Peyer's patch (tissue), 4 donors: Measurements from ENCODE around the gene DKK1. TPM values are rescaled to one million over a fixed set of nuclear protein-coding genes. Genes with fewer than 3 reads are reported as not detected.

ENCODE experiments used
- DNase-seq, 3 donors: peaks; one replicate each; pipeline ENCODE4 v3.0.0-alpha.2; 2017 to 2019
- H3K27ac ChIP-seq, 4 donors: fragments of 200-600 bp; sonication (generic); one replicate each; pipeline ENCODE4 v1.5.1; 2016 to 2019
- H3K27me3 ChIP-seq, 2 donors: fragments of 200-600 bp; sonication (generic); one replicate each; pipeline ENCODE4 v1.5.1; 2019
- H3K36me3 ChIP-seq, 3 donors: fragments of 200-600 bp; sonication (generic); one replicate each; pipeline ENCODE4 v1.5.1; 2016 to 2019
- H3K4me1 ChIP-seq, 4 donors: fragments of 200-600 bp; sonication (generic); one replicate each; pipeline ENCODE4 v1.5.1; 2016 to 2019
- H3K4me3 ChIP-seq, 4 donors: fragments of 200-600 bp; sonication (generic); 1 replicate in 3 of 4; 2 replicates in 1 of 4; pipeline ENCODE4 v1.5.1; 2016 to 2019; ENCODE audit warnings: mild to moderate bottlenecking in 1 of 4
- H3K9me3 ChIP-seq, 4 donors: fragments of 200-600 bp; sonication (generic); one replicate each; pipeline ENCODE4 v1.5.1; 2016 to 2019; ENCODE audit warnings: mild to moderate bottlenecking in 1 of 4
- POLR2A ChIP-seq, 2 donors: fragments of 450-650 bp; IDR thresholded peaks; one replicate each; pipeline ENCODE4 v1.5.1; 2017; ENCODE audit warnings: antibody characterized with exemption in 2 of 2, mild to moderate bottlenecking in 2 of 2, moderate library complexity in 2 of 2
- total RNA-seq, 4 donors: library from RNA; depleted of rRNA; stranded (reverse); fragments of >200 nt; gene quantifications; one replicate each; pipeline ENCODE4 v1.1.0, GENCODE V29; 2016
- TF ChIP-seq, protein P1 (sequence below), 6 experiments: fragments of 450-650 bp in 4 of 6; fragments of 200-600 bp in 2 of 6; sonication (generic) in 1 of 6; IDR thresholded peaks; one replicate each; pipeline ENCODE4 v1.5.1; 2017 to 2019; ENCODE audit warnings: antibody characterized with exemption in 6 of 6, mild to moderate bottlenecking in 3 of 6, moderate library complexity in 1 of 6

DKK1 gene
- total RNA-seq, 4 donors from 2014 or later = 0.54 TPM; not detected in 3

DNA sequence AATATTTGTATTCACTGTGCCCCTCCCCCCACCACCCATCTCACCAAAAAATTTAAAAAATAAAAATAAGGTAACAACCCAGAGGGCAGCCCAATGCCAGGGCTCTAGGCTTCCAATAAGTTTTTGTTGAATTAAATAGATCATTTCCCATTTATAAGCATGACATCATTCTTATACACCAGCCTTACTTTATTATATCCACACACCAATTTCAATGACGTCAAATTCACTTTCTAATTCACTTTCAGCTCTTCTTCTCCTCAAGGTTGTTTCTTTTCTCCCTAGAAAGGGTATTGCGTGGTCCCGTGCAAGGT, 1.2 kb upstream of the DKK1 start:
- H3K27me3 ChIP-seq = no peaks in the 10 kb centered on the region

DNA sequence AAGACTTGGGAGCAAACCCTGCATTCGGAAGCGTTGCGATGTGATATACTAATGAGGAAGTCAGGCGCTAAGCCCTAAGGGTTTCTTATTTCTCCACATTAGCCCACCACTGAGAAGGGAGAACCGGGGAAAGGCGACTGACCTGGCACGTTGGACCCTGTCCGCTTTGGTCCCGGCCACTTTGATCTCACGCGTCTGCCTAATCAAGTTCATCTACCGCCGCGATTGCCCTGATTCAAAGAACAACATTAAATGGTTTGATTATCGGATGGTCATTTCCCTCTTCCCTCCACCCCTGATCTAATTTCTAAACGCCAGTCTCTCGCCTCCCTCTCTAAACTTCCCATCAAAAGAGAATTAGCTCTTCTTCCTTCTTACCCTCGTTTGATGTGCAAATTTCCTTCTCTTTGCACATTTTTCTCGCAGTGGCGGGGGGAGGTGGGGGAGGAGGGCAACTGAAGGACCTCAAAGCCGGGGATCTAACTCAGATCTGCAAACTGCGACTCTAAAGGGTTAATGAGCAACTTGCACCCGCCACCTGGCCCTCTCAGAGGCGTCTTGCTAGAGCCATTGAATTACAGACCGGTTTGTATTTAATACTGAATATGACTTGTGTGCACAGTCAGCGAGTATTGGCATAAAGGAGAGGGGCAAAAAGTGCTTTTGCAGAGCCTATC, 687 bp upstream of the DKK1 start:
- Histone ChIP-seq H3K9me3 (no peaks in the 10 kb centered on the region), H3K4me1 (peaks cover 0 to 21% (median 0%) of the 10 kb centered on the region in 4 donors), H3K27me3 (no peaks in the 10 kb centered on the region), H3K36me3 (no peaks in the 10 kb centered on the region), H3K27ac (no peak overlapping the region), H3K4me3 (peak overlapping the region; percentile 25 to 60 (median 38))
- DNase-seq = peak in 1 of 3 donors; percentile 49
- no peak for TF ChIP-seq POLR2A (IDR thresholded peaks at IDR 0.05)
- TF ChIP-seq, protein P1, sequence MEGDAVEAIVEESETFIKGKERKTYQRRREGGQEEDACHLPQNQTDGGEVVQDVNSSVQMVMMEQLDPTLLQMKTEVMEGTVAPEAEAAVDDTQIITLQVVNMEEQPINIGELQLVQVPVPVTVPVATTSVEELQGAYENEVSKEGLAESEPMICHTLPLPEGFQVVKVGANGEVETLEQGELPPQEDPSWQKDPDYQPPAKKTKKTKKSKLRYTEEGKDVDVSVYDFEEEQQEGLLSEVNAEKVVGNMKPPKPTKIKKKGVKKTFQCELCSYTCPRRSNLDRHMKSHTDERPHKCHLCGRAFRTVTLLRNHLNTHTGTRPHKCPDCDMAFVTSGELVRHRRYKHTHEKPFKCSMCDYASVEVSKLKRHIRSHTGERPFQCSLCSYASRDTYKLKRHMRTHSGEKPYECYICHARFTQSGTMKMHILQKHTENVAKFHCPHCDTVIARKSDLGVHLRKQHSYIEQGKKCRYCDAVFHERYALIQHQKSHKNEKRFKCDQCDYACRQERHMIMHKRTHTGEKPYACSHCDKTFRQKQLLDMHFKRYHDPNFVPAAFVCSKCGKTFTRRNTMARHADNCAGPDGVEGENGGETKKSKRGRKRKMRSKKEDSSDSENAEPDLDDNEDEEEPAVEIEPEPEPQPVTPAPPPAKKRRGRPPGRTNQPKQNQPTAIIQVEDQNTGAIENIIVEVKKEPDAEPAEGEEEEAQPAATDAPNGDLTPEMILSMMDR (IDR thresholded peaks at IDR 0.05) = no peak

More for the DNA sequence above, 1.2 kb upstream of the DKK1 start:
- H3K9me3 ChIP-seq = no peaks in the 10 kb centered on the region
- no peaks in the 10 kb centered on the region for H3K36me3 ChIP-seq
- DNase-seq = no peak
- TF ChIP-seq POLR2A (IDR thresholded peaks at IDR 0.05) = no peak
- TF ChIP-seq, protein P1 (IDR thresholded peaks at IDR 0.05) = no peak
- peak overlapping the region in 2 of 4 donors; percentile 48 to 60 for H3K4me3 ChIP-seq
- peaks cover 0 to 26% (median 0%) of the 10 kb centered on the region in 4 donors for H3K4me1 ChIP-seq
- H3K27ac ChIP-seq = no peak overlapping the region

DNA sequence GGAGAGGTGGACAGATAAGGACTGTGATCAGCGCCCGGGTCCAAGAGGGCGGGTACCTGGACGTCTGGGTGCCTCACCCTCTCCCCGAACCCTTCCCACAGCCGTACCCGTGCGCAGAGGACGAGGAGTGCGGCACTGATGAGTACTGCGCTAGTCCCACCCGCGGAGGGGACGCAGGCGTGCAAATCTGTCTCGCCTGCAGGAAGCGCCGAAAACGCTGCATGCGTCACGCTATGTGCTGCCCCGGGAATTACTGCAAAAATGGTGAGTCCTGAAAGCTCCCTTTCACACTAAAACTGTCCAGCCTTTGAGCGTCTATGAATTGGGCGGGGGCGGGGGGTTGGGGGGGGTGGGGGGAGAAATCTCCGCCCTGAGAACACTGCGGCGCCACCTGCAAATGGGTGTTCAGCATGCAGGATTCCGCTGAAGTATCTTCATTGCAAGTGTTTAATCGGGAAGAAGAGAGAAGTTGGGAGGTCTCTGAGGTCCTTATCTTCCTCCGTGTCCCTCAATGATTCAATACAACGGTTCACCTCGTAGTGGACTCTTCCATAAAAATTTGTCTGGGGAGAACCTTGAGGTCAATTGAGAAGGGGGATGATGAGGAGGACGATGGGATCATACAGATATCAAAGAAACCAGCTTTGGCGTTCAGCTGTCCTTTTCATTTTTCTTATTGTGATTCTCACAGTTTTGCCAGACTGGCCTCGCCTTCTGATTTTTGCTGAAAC, 906 bp downstream of the DKK1 start:
- Histone ChIP-seq H3K36me3 (no peaks in the 10 kb centered on the region), H3K9me3 (no peaks in the 10 kb centered on the region), H3K4me1 (peaks cover 0 to 17% (median 0%) of the 10 kb centered on the region in 4 donors), H3K27me3 (no peaks in the 10 kb centered on the region), H3K27ac (no peak overlapping the region), H3K4me3 (peak overlapping the region in 3 of 4 donors; percentile 28 to 60 (median 48))
- TF ChIP-seq, protein P1 (IDR thresholded peaks at IDR 0.05) = no peak
- TF ChIP-seq POLR2A (IDR thresholded peaks at IDR 0.05) = no peak
- DNase-seq = no peak

DNA sequence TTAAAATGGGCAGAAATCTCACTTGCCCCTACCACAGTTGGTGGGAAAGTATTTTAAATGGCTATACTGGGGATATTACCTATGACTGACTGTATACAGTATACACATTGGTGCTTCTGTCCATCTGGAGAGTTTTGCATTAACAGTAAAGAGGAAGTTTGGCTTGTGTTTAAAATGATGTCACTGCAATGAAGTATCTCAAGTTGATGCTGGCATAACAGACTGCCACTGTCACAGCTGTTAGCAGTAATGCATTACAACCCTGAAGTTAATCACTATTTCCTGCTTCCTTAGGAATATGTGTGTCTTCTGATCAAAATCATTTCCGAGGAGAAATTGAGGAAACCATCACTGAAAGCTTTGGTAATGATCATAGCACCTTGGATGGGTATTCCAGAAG, 1.9 kb downstream of the DKK1 start:
- Histone ChIP-seq H3K4me3 (no peak overlapping the region), H3K27ac (no peak overlapping the region), H3K4me1 (peaks cover 0 to 17% (median 0%) of the 10 kb centered on the region in 4 donors), H3K9me3 (no peaks in the 10 kb centered on the region), H3K36me3 (no peaks in the 10 kb centered on the region), H3K27me3 (no peaks in the 10 kb centered on the region)
- DNase-seq = no peak
- TF ChIP-seq POLR2A (IDR thresholded peaks at IDR 0.05) = no peak
- TF ChIP-seq, protein P1 (IDR thresholded peaks at IDR 0.05) = no peak

DNA sequence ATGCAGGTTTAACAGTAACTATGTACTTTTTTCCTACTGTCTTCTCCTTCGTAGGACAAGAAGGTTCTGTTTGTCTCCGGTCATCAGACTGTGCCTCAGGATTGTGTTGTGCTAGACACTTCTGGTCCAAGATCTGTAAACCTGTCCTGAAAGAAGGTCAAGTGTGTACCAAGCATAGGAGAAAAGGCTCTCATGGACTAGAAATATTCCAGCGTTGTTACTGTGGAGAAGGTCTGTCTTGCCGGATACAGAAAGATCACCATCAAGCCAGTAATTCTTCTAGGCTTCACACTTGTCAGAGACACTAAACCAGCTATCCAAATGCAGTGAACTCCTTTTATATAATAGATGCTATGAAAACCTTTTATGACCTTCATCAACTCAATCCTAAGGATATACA, 2.4 kb downstream of the DKK1 start:
- no peak for DNase-seq
- Histone ChIP-seq H3K4me1 (peaks cover 0 to 17% (median 0%) of the 10 kb centered on the region in 4 donors), H3K27ac (no peak overlapping the region), H3K36me3 (no peaks in the 10 kb centered on the region), H3K4me3 (no peak overlapping the region), H3K9me3 (no peaks in the 10 kb centered on the region), H3K27me3 (no peaks in the 10 kb centered on the region)
- TF ChIP-seq POLR2A (IDR thresholded peaks at IDR 0.05) = no peak
- TF ChIP-seq, protein P1 (IDR thresholded peaks at IDR 0.05) = no peak
